GM12864 (cell line): Measurements from ENCODE around the gene CHI3L1.
A peak's percentile ranks its signal among the peaks of the same experiment; 100 is the strongest.

Experiments
- DNase-seq: peaks from one replicate; pipeline ENCODE4 v3.0.0-alpha.2; 2011; ENCODE audit warnings: low read depth
- H3K4me3 ChIP-seq: 2 replicates; pipeline ENCODE4 v1.5.1; 2011; ENCODE audit warnings: mild to moderate bottlenecking, low read depth, low read length, control low read depth
- CTCF ChIP-seq: IDR thresholded peaks from 2 replicates; pipeline ENCODE4 v1.5.1; 2011; ENCODE audit warnings: low read depth, mild to moderate bottlenecking, moderate library complexity, low read length, control low read depth, inconsistent platforms; ENCODE audit errors: missing control alignments

Gene CHI3L1

GRCh38 chr1:203174324-203174985 lies 12.0 kb downstream of the CHI3L1 start:
- no peak for TF ChIP-seq CTCF
- H3K4me3 ChIP-seq: no peak overlapping the region
- no peak for DNase-seq

- no peak for TF ChIP-seq CTCF
Observed at GRCh38 chr1:203173566-203173965, 12.9 kb downstream of the CHI3L1 start.

GRCh38 chr1:203173011-203173555 lies 13.4 kb downstream of the CHI3L1 start:
- H3K4me3 ChIP-seq: no peak overlapping the region
- DNase-seq: no peak
- no peak for TF ChIP-seq CTCF

More at GRCh38 chr1:203173566-203173965, 12.9 kb downstream of the CHI3L1 start:
- peak; percentile 12 for DNase-seq
- H3K4me3 ChIP-seq: no peak overlapping the region

- DNase-seq: peak; percentile 8
- TF ChIP-seq CTCF: peak; percentile 98
- no peak overlapping the region for H3K4me3 ChIP-seq
Observed at GRCh38 chr1:203172184-203173010, 14.1 kb downstream of the CHI3L1 start.

GRCh38 chr1:203171341-203172183 lies 14.9 kb downstream of the CHI3L1 start:
- TF ChIP-seq CTCF: no peak
- DNase-seq: no peak

GRCh38 chr1:203170625-203171330 lies 15.7 kb downstream of the CHI3L1 start:
- TF ChIP-seq CTCF: no peak
- DNase-seq: peak; percentile 5
- H3K4me3 ChIP-seq: no peak overlapping the region

More at GRCh38 chr1:203171341-203172183, 14.9 kb downstream of the CHI3L1 start:
- no peak overlapping the region for H3K4me3 ChIP-seq
